SK-N-SH treated with all-trans-retinoic acid at 6 μM for 48 hours (cell line): Measurements from ENCODE around the gene PSMC3.
A peak's percentile ranks its signal among the peaks of the same experiment; 100 is the strongest.

Experiments used
- ATAC-seq: fragments of 200-7000 bp; cut with Tn5 transposase; 3 replicates; pipeline ENCODE4 v1.9.1; 2020; ENCODE audit warnings: mild to moderate bottlenecking, moderate library complexity
- ARNTL ChIP-seq: fragments of 450-650 bp; formaldehyde crosslinking; IDR thresholded peaks from 2 replicates; pipeline ENCODE4 v1.5.0; 2020; ENCODE audit warnings: low read depth, mild to moderate bottlenecking, moderate library complexity, borderline replicate concordance
- CREB5 ChIP-seq: fragments of 250-450 bp; sonication (Bioruptor Pico); IDR thresholded peaks from 2 replicates; pipeline ENCODE4 v1.5.1; 2020; ENCODE audit warnings: low read depth, mild to moderate bottlenecking, moderate library complexity
- CSDC2 ChIP-seq: fragments of 250-450 bp; sonication (Bioruptor Pico); IDR thresholded peaks from 2 replicates; pipeline ENCODE4 v1.5.0; 2020; ENCODE audit warnings: mild to moderate bottlenecking, moderate library complexity
- CSRNP3 ChIP-seq: fragments of 250-450 bp; sonication (Bioruptor Pico); IDR thresholded peaks from 2 replicates; pipeline ENCODE4 v1.5.1; 2021; ENCODE audit warnings: mild to moderate bottlenecking, moderate library complexity
- ESRRG ChIP-seq: fragments of 250-450 bp; sonication (Bioruptor Pico); IDR thresholded peaks from 2 replicates; pipeline ENCODE4 v1.6.1; 2021; ENCODE audit warnings: mild to moderate bottlenecking
- GLIS3 ChIP-seq: fragments of 250-450 bp; sonication (Bioruptor Pico); IDR thresholded peaks from 2 replicates; pipeline ENCODE4 v1.5.0; 2020; ENCODE audit warnings: mild to moderate bottlenecking, moderate library complexity
- ISL1 ChIP-seq: fragments of 250-450 bp; sonication (Bioruptor Pico); IDR thresholded peaks from 2 replicates; pipeline ENCODE4 v2.1.2; 2022; ENCODE audit warnings: mild to moderate bottlenecking, moderate library complexity
- OSR1 ChIP-seq: fragments of 250-450 bp; sonication (Bioruptor Pico); IDR thresholded peaks from 2 replicates; pipeline ENCODE4 v1.8.0; 2022; ENCODE audit warnings: moderate library complexity, mild to moderate bottlenecking, inconsistent platforms
- PATZ1 ChIP-seq: fragments of 250-450 bp; sonication (Bioruptor Pico); IDR thresholded peaks from 2 replicates; pipeline ENCODE4 v1.8.0; 2020; ENCODE audit warnings: mild to moderate bottlenecking, moderate library complexity, borderline replicate concordance
- POU6F1 ChIP-seq: fragments of 250-450 bp; sonication (Bioruptor Pico); IDR thresholded peaks from 2 replicates; pipeline ENCODE4 v1.8.0; 2021; ENCODE audit warnings: low read depth, mild to moderate bottlenecking, moderate library complexity, borderline replicate concordance
- PPARA ChIP-seq: fragments of 250-450 bp; sonication (Bioruptor Pico); IDR thresholded peaks from 2 replicates; pipeline ENCODE4 v1.5.0; 2020; ENCODE audit warnings: mild to moderate bottlenecking, borderline replicate concordance
- RARB ChIP-seq: fragments of 250-450 bp; sonication (Bioruptor Pico); IDR thresholded peaks from 2 replicates; pipeline ENCODE4 v1.8.0; 2021; ENCODE audit warnings: mild to moderate bottlenecking, moderate library complexity
- SNAI2 ChIP-seq: fragments of 250-450 bp; sonication (Bioruptor Pico); IDR thresholded peaks from 2 replicates; pipeline ENCODE4 v1.5.0; 2020; ENCODE audit warnings: mild to moderate bottlenecking, moderate library complexity
- TCF4 ChIP-seq: fragments of 250-450 bp; sonication (Bioruptor Pico); IDR thresholded peaks from 2 replicates; pipeline ENCODE4 v1.8.0; 2021; ENCODE audit warnings: mild to moderate bottlenecking, moderate library complexity, borderline replicate concordance
- TOX ChIP-seq: fragments of 250-450 bp; sonication (Bioruptor Pico); IDR thresholded peaks from 2 replicates; pipeline ENCODE4 v1.8.0; 2021; ENCODE audit warnings: mild to moderate bottlenecking, moderate library complexity, borderline replicate concordance
- TSHZ2 ChIP-seq: fragments of 250-450 bp; sonication (Bioruptor Pico); IDR thresholded peaks from 2 replicates; pipeline ENCODE4 v1.5.0; 2020; ENCODE audit warnings: mild to moderate bottlenecking, moderate library complexity
- ZC3H10 ChIP-seq: fragments of 250-450 bp; sonication (Bioruptor Pico); IDR thresholded peaks from 2 replicates; pipeline ENCODE4 v1.5.1; 2021; ENCODE audit warnings: mild to moderate bottlenecking, moderate library complexity
- ZNF70 ChIP-seq: fragments of 450-650 bp; formaldehyde crosslinking; IDR thresholded peaks from 2 replicates; pipeline ENCODE4 v1.5.0; 2020; ENCODE audit warnings: mild to moderate bottlenecking, moderate library complexity

The PSMC3 gene

GRCh38 chr11:47410370-47411264 lies 15.6 kb downstream of the PSMC3 start:
- ATAC-seq: no peak
- TF ChIP-seq PATZ1 (CRISPR knock-in tag) (no peak), ARNTL (no peak)

- TF ChIP-seq PATZ1 (CRISPR knock-in tag) (no peak), ZC3H10 (no peak), ISL1 (CRISPR knock-in tag) (no peak), POU6F1 (CRISPR knock-in tag) (no peak), TSHZ2 (CRISPR knock-in tag) (no peak), OSR1 (CRISPR knock-in tag) (no peak), CSDC2 (CRISPR knock-in tag) (no peak), ESRRG (CRISPR knock-in tag) (no peak), ZNF70 (CRISPR knock-in tag) (no peak), RARB (CRISPR knock-in tag) (no peak), CREB5 (no peak), PPARA (CRISPR knock-in tag) (no peak), SNAI2 (CRISPR knock-in tag) (no peak), GLIS3 (CRISPR knock-in tag) (no peak)
- no peak for ATAC-seq
Measured at GRCh38 chr11:47409440-47410369, 16.5 kb downstream of the PSMC3 start.

- TF ChIP-seq TCF4 (CRISPR knock-in tag): peak; percentile 31; the same call in 1 of the 2 replicates
- 0 out of 2 replicates have a peak, but pooled peaks have one; percentile 38 for TF ChIP-seq CSRNP3 (CRISPR knock-in tag)
- no peak for TF ChIP-seq TOX (CRISPR knock-in tag)
- no peak for TF ChIP-seq OSR1 (CRISPR knock-in tag)
- TF ChIP-seq PPARA (CRISPR knock-in tag): no peak
- ATAC-seq: peak; percentile 59
Measured at GRCh38 chr11:47408598-47409439, 17.4 kb downstream of the PSMC3 start.
